HG02623 (cell line): ENCODE results near the gene ZGPAT.

Source experiments
- ATAC-seq: cut with Tn5 transposase; IDR thresholded peaks from one replicate; pipeline ENCODE4 v1.9.1; 2021; ENCODE audit warnings: moderate library complexity; ENCODE audit not compliant: unreplicated experiment

Gene ZGPAT

DNA sequence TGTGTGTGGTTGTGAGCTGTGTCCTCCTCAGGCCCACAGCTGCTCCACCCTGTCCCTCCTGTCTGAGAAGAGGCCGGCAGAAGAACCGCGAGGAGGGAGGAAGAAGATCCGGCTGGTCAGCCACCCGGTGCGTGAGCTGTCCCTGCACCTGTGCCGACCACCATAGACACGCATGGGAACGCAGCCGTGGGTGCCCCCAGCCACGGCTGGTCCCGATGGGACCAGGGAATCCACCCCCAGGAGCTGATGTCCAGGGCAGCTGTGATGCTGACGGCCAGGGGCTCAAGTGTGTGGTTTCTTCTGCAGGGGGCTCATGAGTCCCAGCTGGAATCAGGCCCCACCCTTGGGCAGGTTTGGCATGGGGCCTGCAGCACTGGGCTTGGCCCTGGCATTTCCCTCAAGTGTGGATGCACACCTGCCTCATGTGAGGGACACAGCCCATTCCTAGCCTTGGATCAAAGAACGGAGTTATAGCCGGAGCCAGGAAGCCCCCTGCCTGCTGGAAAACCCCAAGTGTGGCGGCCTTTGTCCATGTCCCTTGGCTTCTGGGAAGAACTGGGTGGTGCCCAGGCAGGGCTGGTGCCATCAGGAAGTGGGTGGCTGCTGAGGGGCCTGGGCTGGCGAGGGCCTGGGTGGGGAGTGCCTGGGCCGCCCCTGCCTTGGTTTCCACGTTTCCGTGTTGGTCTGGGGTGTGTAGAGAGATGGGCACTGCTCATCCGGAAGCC lies 16.0 kb upstream of the ZGPAT start:
- no peak for ATAC-seq

- ATAC-seq = no peak
Observed at GRCh38 chr20:63692436-63693082, 15.3 kb upstream of the ZGPAT start.

- ATAC-seq = no peak
Observed at GRCh38 chr20:63693083-63693732, 14.6 kb upstream of the ZGPAT start.

DNA sequence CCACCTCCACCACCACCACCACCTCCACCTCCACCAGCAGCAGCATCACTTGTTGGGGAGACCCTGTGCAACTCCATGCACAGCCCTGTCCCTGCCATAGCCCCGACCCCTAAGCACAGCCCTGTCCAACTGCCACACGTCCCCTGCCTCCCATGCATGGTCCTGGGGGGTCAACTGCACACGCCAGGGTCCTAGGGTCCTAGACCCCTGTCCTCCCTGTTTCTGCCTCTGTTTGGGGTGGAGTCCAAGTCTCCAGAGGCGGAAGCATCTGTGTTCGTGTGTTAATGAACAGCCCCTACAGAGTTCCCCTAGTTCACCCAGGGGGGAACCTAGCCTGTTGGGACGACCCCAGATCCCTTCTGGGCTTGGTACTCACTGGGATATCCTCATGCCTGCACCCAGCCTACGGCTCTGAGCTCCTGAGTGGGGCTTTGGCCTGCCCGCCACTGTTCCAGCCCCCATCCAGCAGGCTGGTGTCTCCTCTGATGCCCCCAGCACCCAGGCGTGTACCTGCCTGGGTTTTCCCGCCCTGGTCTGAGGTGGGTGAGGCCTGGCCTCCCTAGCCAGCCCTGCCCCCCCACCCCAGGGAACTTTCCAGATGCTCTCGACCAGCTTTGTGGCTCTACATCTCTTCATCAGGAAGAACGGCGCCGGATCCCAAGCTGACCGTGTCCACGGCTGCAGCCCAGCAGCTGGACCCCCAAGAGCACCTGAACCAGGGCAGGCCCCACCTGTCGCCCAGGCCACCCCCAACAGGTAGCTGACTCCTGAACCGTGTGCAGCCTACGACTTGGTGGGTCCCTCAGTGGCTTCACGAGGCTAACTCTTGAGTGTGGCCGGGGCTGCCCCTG lies 13.9 kb upstream of the ZGPAT start:
- no peak for ATAC-seq

DNA sequence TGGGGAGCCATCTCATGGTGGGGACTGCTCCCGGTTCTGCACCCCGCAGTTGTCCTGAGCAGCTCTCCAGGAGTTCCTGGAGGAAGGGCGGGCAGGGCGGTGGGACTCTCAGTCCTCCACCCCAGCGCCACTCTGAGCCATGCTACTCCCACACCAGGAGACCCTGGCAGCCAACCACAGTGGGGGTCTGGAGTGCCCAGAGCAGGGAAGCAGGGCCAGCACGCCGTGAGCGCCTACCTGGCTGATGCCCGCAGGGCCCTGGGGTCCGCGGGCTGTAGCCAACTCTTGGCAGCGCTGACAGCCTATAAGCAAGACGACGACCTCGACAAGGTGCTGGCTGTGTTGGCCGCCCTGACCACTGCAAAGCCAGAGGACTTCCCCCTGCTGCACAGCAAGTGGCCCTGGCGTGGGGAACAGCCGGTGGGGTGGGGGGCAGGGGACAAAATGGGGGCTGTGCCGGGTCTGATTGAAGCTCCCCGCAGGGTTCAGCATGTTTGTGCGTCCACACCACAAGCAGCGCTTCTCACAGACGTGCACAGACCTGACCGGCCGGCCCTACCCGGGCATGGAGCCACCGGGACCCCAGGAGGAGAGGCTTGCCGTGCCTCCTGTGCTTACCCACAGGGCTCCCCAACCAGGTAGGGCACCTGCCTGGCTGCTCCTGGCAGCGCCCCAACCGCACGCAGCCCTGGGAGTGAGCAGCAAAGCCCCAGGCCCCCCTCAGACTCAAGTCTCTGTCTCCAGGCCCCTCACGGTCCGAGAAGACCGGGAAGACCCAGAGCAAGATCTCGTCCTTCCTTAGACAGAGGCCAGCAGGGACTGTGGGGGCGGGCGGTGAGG lies 13.0 kb upstream of the ZGPAT start:
- ATAC-seq = no peak

- ATAC-seq = no peak
Observed at GRCh38 chr20:63695424-63696305, 12.2 kb upstream of the ZGPAT start.

DNA sequence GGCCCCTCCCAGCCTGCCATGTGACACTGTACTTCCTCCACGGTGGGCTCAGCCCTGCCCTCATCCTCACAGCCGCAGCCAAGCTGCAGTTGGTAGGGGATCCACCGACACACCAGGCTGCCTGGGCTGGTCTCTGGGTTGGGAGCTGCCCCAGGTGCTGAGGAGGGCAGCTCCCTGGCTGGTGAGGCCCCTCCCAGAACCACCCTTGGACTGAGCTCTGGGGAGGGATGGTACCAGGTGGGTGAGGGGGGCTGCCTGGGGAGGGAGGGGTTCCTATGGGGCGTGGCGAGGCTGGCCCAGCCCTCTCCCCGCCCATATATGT lies 11.6 kb upstream of the ZGPAT start:
- ATAC-seq = no peak

GRCh38 chr20:63696628-63697356 lies 11.0 kb upstream of the ZGPAT start, which contains the start of gene TNFRSF6B:
Gene TNFRSF6B, plus strand, starts transcription at chr20:63696652. Its CDS starts 116 bp downstream, at chr20:63696768.
- no peak for ATAC-seq

GRCh38 chr20:63697357-63697867 lies 10.4 kb upstream of the ZGPAT start:
- no peak for ATAC-seq

DNA sequence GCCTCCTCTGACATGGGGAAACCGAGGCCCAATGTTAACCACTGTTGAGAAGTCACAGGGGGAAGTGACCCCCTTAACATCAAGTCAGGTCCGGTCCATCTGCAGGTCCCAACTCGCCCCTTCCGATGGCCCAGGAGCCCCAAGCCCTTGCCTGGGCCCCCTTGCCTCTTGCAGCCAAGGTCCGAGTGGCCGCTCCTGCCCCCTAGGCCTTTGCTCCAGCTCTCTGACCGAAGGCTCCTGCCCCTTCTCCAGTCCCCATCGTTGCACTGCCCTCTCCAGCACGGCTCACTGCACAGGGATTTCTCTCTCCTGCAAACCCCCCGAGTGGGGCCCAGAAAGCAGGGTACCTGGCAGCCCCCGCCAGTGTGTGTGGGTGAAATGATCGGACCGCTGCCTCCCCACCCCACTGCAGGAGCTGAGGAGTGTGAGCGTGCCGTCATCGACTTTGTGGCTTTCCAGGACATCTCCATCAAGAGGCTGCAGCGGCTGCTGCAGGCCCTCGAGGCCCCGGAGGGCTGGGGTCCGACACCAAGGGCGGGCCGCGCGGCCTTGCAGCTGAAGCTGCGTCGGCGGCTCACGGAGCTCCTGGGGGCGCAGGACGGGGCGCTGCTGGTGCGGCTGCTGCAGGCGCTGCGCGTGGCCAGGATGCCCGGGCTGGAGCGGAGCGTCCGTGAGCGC lies 9.8 kb upstream of the ZGPAT start:
- no peak for ATAC-seq

GRCh38 chr20:63698739-63699465 lies 8.9 kb upstream of the ZGPAT start:
- ATAC-seq = no peak

GRCh38 chr20:63699466-63700198 lies 8.2 kb upstream of the ZGPAT start:
- no peak for ATAC-seq

GRCh38 chr20:63700199-63701050 lies 7.4 kb upstream of the ZGPAT start:
- ATAC-seq = no peak

GRCh38 chr20:63701051-63701328 lies 6.8 kb upstream of the ZGPAT start:
- ATAC-seq = no peak

DNA sequence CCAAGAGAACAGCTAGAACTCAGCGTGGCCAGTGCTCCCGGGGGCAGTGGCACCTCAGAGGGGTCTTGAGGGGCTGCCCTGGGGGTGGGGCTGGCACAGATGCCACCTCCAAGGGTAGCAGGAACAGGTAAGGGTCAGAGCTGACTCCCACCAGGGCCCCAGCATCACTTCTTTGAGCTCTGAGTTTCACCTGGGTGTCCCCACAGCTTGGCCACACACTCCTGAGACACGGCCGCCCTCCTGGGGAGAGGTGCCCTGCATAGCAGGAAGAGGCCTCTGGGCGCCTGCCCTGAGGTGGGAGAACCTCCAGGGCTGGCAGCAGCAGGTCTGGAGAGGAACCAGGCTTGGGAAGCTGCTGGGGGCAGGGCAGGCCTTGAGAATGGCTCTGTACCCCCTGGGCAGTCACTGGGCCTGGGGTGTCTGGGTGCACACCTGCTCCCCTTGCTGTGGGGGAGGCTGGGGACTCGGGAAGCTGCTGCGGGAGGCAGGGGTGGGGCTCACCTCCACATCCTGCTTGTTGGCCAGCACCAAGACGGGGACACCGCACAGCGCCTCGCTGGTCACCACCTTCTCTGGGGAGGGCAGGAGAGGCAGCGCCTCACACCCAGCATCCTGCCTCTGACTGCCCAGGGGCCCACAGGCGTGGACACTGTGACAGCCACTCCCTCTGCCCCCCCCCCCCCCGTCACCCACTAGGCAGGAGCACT lies 6.4 kb upstream of the ZGPAT start:
- ATAC-seq = no peak
